ENCODE measurements around the gene WASF3. TPM values are rescaled to one million over a fixed set of nuclear protein-coding genes. Genes with fewer than 3 reads are reported as not detected.

The WASF3 gene
- total RNA-seq, 1 donor from 2014 or later = 25.8 TPM

DNA sequence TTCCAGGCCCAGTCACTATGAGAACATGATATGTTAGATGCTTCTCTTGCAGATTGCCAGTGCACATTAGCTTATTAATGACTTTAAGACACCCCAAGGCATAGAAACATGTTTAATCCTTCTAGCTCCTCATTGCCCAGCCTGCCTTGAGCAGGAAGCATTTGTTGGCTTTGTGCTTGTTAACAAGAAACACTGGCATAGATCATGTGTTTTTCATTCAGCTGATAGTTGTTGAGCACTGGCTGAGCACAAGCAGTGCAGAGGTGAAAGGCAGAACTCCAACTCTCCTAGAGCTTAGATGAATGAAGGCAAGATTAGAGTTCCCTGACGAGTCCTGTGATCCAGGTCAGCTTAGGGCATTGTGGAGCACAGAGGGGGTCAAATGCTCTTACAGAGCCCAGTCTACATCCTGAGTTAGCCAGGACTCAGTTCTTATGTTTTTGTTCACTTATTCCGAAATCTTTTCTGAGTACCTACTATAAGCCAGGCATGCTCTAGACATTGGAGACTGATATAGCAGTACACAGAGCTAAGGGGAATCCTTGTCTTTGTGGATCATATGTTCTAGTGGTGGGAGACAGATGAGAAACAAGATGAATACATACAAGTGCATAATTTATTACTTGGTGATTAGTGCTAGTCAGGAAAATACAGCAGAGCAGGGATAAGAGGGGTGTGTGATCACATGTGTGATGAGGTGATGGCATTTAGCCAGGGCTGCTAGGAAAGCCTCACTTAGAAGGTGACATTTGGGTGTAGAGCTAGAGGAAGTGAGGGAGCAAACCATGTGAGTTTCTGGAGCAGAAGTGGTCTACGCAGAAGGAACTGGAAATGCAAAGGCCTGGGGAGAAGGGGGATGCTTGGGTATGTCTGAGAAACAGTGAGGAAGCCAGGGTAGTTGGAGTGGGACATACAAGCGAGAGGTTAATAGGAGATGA is 101.2 kb downstream of the WASF3 start:
- no peak overlapping the region for H3K27ac Mint-ChIP-seq (ENCODE audit: unreplicated experiment)
- no peak overlapping the region for H2AFZ ChIP-seq (ENCODE audit: low read depth, low read length)
- H3K36me3 Mint-ChIP-seq (ENCODE audit: low read depth, unreplicated experiment) = no peaks in the 10 kb centered on the region
- no peak overlapping the region for H3K9ac ChIP-seq (ENCODE audit: low read length)
- H3K4me1 Mint-ChIP-seq (ENCODE audit: low read depth, unreplicated experiment) = no peaks in the 10 kb centered on the region
- FAIRE-seq = no peak
- H3K4me2 ChIP-seq (ENCODE audit: low read length) = no peak overlapping the region
- H3K4me3 Mint-ChIP-seq (ENCODE audit: unreplicated experiment) = no peak overlapping the region
- H3K4me1 ChIP-seq (ENCODE audit: insufficient read depth, low read length) = no peaks in the 10 kb centered on the region
- DNase-seq (ENCODE audit: low read depth) = no peak
- H3K9me3 Mint-ChIP-seq (ENCODE audit: unreplicated experiment) = no peaks in the 10 kb centered on the region
- no peaks in the 10 kb centered on the region for H3K9me3 ChIP-seq (ENCODE audit: insufficient read depth, low read depth, low read length)
- no peak overlapping the region for H3K27ac ChIP-seq (ENCODE audit: low read depth, low read length)
- H3K36me3 ChIP-seq (ENCODE audit: insufficient read depth, low read length) = no peaks in the 10 kb centered on the region
- no peaks in the 10 kb centered on the region for H3K27me3 ChIP-seq (ENCODE audit: insufficient read depth, low read length)
- no peaks in the 10 kb centered on the region for H3K27me3 Mint-ChIP-seq (ENCODE audit: low read depth, unreplicated experiment)
- TF ChIP-seq, protein P1, sequence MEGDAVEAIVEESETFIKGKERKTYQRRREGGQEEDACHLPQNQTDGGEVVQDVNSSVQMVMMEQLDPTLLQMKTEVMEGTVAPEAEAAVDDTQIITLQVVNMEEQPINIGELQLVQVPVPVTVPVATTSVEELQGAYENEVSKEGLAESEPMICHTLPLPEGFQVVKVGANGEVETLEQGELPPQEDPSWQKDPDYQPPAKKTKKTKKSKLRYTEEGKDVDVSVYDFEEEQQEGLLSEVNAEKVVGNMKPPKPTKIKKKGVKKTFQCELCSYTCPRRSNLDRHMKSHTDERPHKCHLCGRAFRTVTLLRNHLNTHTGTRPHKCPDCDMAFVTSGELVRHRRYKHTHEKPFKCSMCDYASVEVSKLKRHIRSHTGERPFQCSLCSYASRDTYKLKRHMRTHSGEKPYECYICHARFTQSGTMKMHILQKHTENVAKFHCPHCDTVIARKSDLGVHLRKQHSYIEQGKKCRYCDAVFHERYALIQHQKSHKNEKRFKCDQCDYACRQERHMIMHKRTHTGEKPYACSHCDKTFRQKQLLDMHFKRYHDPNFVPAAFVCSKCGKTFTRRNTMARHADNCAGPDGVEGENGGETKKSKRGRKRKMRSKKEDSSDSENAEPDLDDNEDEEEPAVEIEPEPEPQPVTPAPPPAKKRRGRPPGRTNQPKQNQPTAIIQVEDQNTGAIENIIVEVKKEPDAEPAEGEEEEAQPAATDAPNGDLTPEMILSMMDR (IDR thresholded peaks at IDR 0.05; ENCODE audit: insufficient read depth, low read depth, low read length) = no peak
- no peak for TF ChIP-seq EZH2 (IDR thresholded peaks at IDR 0.05; ENCODE audit: insufficient read depth, low read length)
- peaks cover 16% of the 10 kb centered on the region for H4K20me1 ChIP-seq (ENCODE audit: insufficient read depth, low read length)
- no peaks in the 10 kb centered on the region for H3K79me2 ChIP-seq (ENCODE audit: insufficient read depth, low read length)
- no peak overlapping the region for H3K4me3 ChIP-seq (ENCODE audit: insufficient read depth, low read depth, low read length)

DNA sequence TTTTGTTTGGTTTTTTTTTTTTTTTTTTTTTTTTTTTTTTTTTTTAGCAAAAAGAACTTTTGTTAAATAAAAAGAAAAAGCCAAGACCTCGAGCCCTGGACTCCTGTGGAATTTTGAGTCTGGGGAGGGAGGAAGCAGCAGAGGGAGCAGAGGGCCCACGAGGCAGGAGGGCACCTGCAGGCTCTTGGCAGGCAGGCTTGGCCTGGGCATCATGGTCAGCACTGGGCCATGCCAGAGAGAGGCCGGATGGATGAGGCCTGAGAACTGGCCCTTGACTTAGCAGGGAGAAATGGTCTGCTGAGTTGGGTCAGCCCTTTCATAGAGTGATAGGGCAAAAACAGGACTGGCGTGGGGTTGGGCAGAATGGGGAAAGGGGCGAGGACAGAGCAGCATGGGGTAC is 102.7 kb downstream of the WASF3 start:
- DNase-seq (ENCODE audit: low read depth) (no peak), FAIRE-seq (no peak)
- no peaks in the 10 kb centered on the region for H3K9me3 Mint-ChIP-seq (ENCODE audit: unreplicated experiment)
- H3K4me3 Mint-ChIP-seq (ENCODE audit: unreplicated experiment) = no peak overlapping the region
- Histone ChIP-seq H3K36me3 (ENCODE audit: insufficient read depth, low read length) (no peaks in the 10 kb centered on the region), H3K9me3 (ENCODE audit: insufficient read depth, low read depth, low read length) (no peaks in the 10 kb centered on the region), H3K79me2 (ENCODE audit: insufficient read depth, low read length) (no peaks in the 10 kb centered on the region), H3K27ac (ENCODE audit: low read depth, low read length) (no peak overlapping the region), H2AFZ (ENCODE audit: low read depth, low read length) (no peak overlapping the region), H3K4me1 (ENCODE audit: insufficient read depth, low read length) (no peaks in the 10 kb centered on the region), H3K9ac (ENCODE audit: low read length) (no peak overlapping the region), H3K27me3 (ENCODE audit: insufficient read depth, low read length) (no peaks in the 10 kb centered on the region), H4K20me1 (ENCODE audit: insufficient read depth, low read length) (peaks cover 13% of the 10 kb centered on the region), H3K4me3 (ENCODE audit: insufficient read depth, low read depth, low read length) (no peak overlapping the region), H3K4me2 (ENCODE audit: low read length) (no peak overlapping the region)
- no peaks in the 10 kb centered on the region for H3K27me3 Mint-ChIP-seq (ENCODE audit: low read depth, unreplicated experiment)
- H3K36me3 Mint-ChIP-seq (ENCODE audit: low read depth, unreplicated experiment) = no peaks in the 10 kb centered on the region
- no peak for TF ChIP-seq EZH2 (IDR thresholded peaks at IDR 0.05; ENCODE audit: insufficient read depth, low read length)
- TF ChIP-seq, protein P1 (IDR thresholded peaks at IDR 0.05; ENCODE audit: insufficient read depth, low read depth, low read length) = no peak
- no peak overlapping the region for H3K27ac Mint-ChIP-seq (ENCODE audit: unreplicated experiment)
- H3K4me1 Mint-ChIP-seq (ENCODE audit: low read depth, unreplicated experiment) = peaks cover 2% of the 10 kb centered on the region

DNA sequence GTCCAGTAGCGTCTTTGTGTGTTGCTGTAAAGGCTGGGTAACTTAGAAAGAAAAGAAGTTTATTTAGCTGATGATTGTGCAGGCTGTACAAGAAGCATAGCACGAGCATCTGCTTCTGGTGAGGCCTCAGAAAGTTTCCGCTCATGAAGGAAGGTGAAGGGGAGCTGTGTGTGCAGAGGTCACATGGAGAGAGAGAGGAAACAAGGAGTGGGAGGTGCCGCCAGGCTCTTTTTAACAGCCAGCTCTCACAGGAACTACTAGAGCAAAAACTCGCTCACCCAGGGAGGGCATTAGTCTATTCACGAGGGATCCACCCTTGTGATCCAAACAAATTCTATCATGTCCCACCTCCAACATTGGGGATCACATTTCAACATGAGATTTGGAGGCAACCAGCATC is 103.3 kb downstream of the WASF3 start:
- Histone ChIP-seq H3K4me1 (ENCODE audit: insufficient read depth, low read length) (no peaks in the 10 kb centered on the region), H2AFZ (ENCODE audit: low read depth, low read length) (no peak overlapping the region), H3K27me3 (ENCODE audit: insufficient read depth, low read length) (no peaks in the 10 kb centered on the region), H3K9ac (ENCODE audit: low read length) (no peak overlapping the region), H3K27ac (ENCODE audit: low read depth, low read length) (no peak overlapping the region), H4K20me1 (ENCODE audit: insufficient read depth, low read length) (peaks cover 13% of the 10 kb centered on the region), H3K9me3 (ENCODE audit: insufficient read depth, low read depth, low read length) (no peaks in the 10 kb centered on the region), H3K4me3 (ENCODE audit: insufficient read depth, low read depth, low read length) (no peak overlapping the region), H3K36me3 (ENCODE audit: insufficient read depth, low read length) (no peaks in the 10 kb centered on the region), H3K79me2 (ENCODE audit: insufficient read depth, low read length) (no peaks in the 10 kb centered on the region), H3K4me2 (ENCODE audit: low read length) (no peak overlapping the region)
- no peaks in the 10 kb centered on the region for H3K27me3 Mint-ChIP-seq (ENCODE audit: low read depth, unreplicated experiment)
- TF ChIP-seq, protein P1 (IDR thresholded peaks at IDR 0.05; ENCODE audit: insufficient read depth, low read depth, low read length) = no peak
- no peak for TF ChIP-seq EZH2 (IDR thresholded peaks at IDR 0.05; ENCODE audit: insufficient read depth, low read length)
- H3K36me3 Mint-ChIP-seq (ENCODE audit: low read depth, unreplicated experiment) = no peaks in the 10 kb centered on the region
- H3K4me3 Mint-ChIP-seq (ENCODE audit: unreplicated experiment) = no peak overlapping the region
- FAIRE-seq = no peak
- H3K4me1 Mint-ChIP-seq (ENCODE audit: low read depth, unreplicated experiment) = peaks cover 2% of the 10 kb centered on the region
- no peak for DNase-seq (ENCODE audit: low read depth)
- H3K9me3 Mint-ChIP-seq (ENCODE audit: unreplicated experiment) = no peaks in the 10 kb centered on the region
- H3K27ac Mint-ChIP-seq (ENCODE audit: unreplicated experiment) = no peak overlapping the region
